KMS-11 (cell line): Measurements from ENCODE around the gene TMBIM1.

Experiments used
- H2AFZ ChIP-seq: fragments of 200-600 bp; sonication (generic); 2 replicates; pipeline ENCODE4 v1.6.1; 2016; ENCODE audit warnings: antibody characterized with exemption, mixed run types, low read depth
- H3K27ac ChIP-seq: fragments of 200-600 bp; sonication (generic); 2 replicates; pipeline ENCODE4 v1.6.1; 2016; ENCODE audit warnings: mild to moderate bottlenecking, mixed run types
- H3K27me3 ChIP-seq: fragments of 200-600 bp; sonication (generic); 2 replicates; pipeline ENCODE4 v1.6.1; 2017; ENCODE audit warnings: mild to moderate bottlenecking, low read depth, mixed run types, moderate library complexity; ENCODE audit not compliant: insufficient read depth
- H3K36me3 ChIP-seq: fragments of 200-600 bp; sonication (generic); 2 replicates; pipeline ENCODE4 v1.6.1; 2017; ENCODE audit warnings: mild to moderate bottlenecking, mixed run types; ENCODE audit not compliant: insufficient read depth
- H3K4me1 ChIP-seq: fragments of 200-600 bp; sonication (generic); 2 replicates; pipeline ENCODE4 v1.6.1; 2016; ENCODE audit warnings: mild to moderate bottlenecking, low read depth, mixed run types; ENCODE audit not compliant: poor library complexity, severe bottlenecking
- H3K4me2 ChIP-seq: fragments of 200-600 bp; sonication (generic); 2 replicates; pipeline ENCODE4 v1.7.0; 2016; ENCODE audit warnings: mild to moderate bottlenecking, mixed run types
- H3K4me3 ChIP-seq: fragments of 200-600 bp; sonication (generic); IDR thresholded peaks from 2 replicates; pipeline ENCODE4 v1.6.1; 2017; ENCODE audit warnings: low read depth, low read length, mixed read lengths; ENCODE audit not compliant: insufficient read depth
- H3K79me2 ChIP-seq: fragments of 200-600 bp; sonication (generic); 2 replicates; pipeline ENCODE4 v1.6.1; 2016; ENCODE audit warnings: low read depth, mixed run types; ENCODE audit not compliant: insufficient read depth
- H3K9ac ChIP-seq: fragments of 200-600 bp; sonication (generic); 2 replicates; pipeline ENCODE4 v1.6.1; 2016; ENCODE audit warnings: mild to moderate bottlenecking, mixed run types
- H4K20me1 ChIP-seq: fragments of 200-600 bp; sonication (generic); 2 replicates; pipeline ENCODE4 v1.6.1; 2016; ENCODE audit warnings: mild to moderate bottlenecking, mixed run types; ENCODE audit not compliant: insufficient read depth
- CTCF ChIP-seq: fragments of 200-600 bp; sonication (generic); conservative IDR thresholded peaks from 2 replicates; pipeline ENCODE4 v1.6.1; 2017; ENCODE audit warnings: low read depth, mild to moderate bottlenecking, antibody characterized with exemption, low read length, moderate library complexity, mixed read lengths

TMBIM1 gene

GRCh38 chr2:218310853-218311540 lies 18.7 kb upstream of the TMBIM1 start:
- Histone ChIP-seq H3K79me2 (no peaks in the 10 kb centered on the region), H3K4me2 (no peak overlapping the region), H3K4me1 (peaks cover 22% of the 10 kb centered on the region), H3K36me3 (no peaks in the 10 kb centered on the region), H3K27ac (no peak overlapping the region), H3K9ac (no peak overlapping the region), H3K27me3 (no peaks in the 10 kb centered on the region), H2AFZ (no peak overlapping the region), H3K4me3 (no peak overlapping the region), H4K20me1 (no peaks in the 10 kb centered on the region)
- TF ChIP-seq CTCF = no peak

GRCh38 chr2:218307415-218308090 lies 15.2 kb upstream of the TMBIM1 start:
- Histone ChIP-seq H2AFZ (no peak overlapping the region), H3K27me3 (no peaks in the 10 kb centered on the region), H3K4me3 (no peak overlapping the region), H3K4me1 (peaks cover under 1% of the 10 kb centered on the region), H4K20me1 (no peaks in the 10 kb centered on the region), H3K9ac (no peak overlapping the region), H3K36me3 (no peaks in the 10 kb centered on the region), H3K4me2 (no peak overlapping the region), H3K27ac (no peak overlapping the region), H3K79me2 (no peaks in the 10 kb centered on the region)
- TF ChIP-seq CTCF = no peak

GRCh38 chr2:218306184-218306920 lies 14.0 kb upstream of the TMBIM1 start:
- H3K27ac ChIP-seq = no peak overlapping the region
- no peak for TF ChIP-seq CTCF
- H3K9ac ChIP-seq = no peak overlapping the region
- peaks cover 2% of the 10 kb centered on the region for H3K4me1 ChIP-seq
- no peaks in the 10 kb centered on the region for H4K20me1 ChIP-seq
- H3K36me3 ChIP-seq = no peaks in the 10 kb centered on the region
- H3K4me3 ChIP-seq = no peak overlapping the region
- no peak overlapping the region for H2AFZ ChIP-seq
- no peaks in the 10 kb centered on the region for H3K79me2 ChIP-seq
- H3K27me3 ChIP-seq = no peaks in the 10 kb centered on the region
- H3K4me2 ChIP-seq = no peak overlapping the region

GRCh38 chr2:218305383-218305782 lies 13.1 kb upstream of the TMBIM1 start:
- TF ChIP-seq CTCF = no peak
- Histone ChIP-seq H3K36me3 (no peaks in the 10 kb centered on the region), H3K9ac (no peak overlapping the region), H3K4me2 (no peak overlapping the region), H3K4me1 (peaks cover 7% of the 10 kb centered on the region), H3K79me2 (no peaks in the 10 kb centered on the region), H4K20me1 (no peaks in the 10 kb centered on the region), H3K27ac (no peak overlapping the region), H3K4me3 (no peak overlapping the region), H2AFZ (no peak overlapping the region), H3K27me3 (no peaks in the 10 kb centered on the region)
